K562 (cell line): ENCODE results near the gene GPR39.

Experiments used
- NFIC ChIP-seq: fragments of 450-650 bp; IDR thresholded peaks from 2 replicates; pipeline ENCODE4 v1.6.1; 2017; ENCODE audit warnings: mild to moderate bottlenecking, inconsistent platforms
- POLR2AphosphoS5 ChIP-seq: IDR thresholded peaks from 2 replicates; pipeline ENCODE4 v1.6.1; 2011; ENCODE audit warnings: mild to moderate bottlenecking, low read depth, low read length, moderate library complexity; ENCODE audit not compliant: control insufficient read depth, insufficient read depth
- RAD51 ChIP-seq: fragments of 450-650 bp; IDR thresholded peaks from 2 replicates; pipeline ENCODE4 v1.7.1; 2016; ENCODE audit warnings: low read depth, mild to moderate bottlenecking, borderline replicate concordance
- TOE1 ChIP-seq, 2 experiments: fragments of 450-650 bp in 1 of 2; sonication (generic) in 1 of 2; formaldehyde crosslinking in 1 of 2; IDR thresholded peaks; 2 replicates each; pipeline versions ENCODE4 v1.7.1 to v1.8.0; 2016 to 2022; ENCODE audit warnings: borderline replicate concordance in 2 of 2, mild to moderate bottlenecking in 2 of 2, antibody characterized with exemption in 1 of 2, inconsistent platforms in 1 of 2, low read depth in 1 of 2, missing genetic modification reagents in 1 of 2, moderate library complexity in 1 of 2
- TF ChIP-seq, protein P1 (sequence below), 3 experiments: IDR thresholded peaks in 2 of 3; conservative IDR thresholded peaks in 1 of 3; 2 replicates each; pipeline ENCODE4 v1.5.1; 2011 to 2012; ENCODE audit warnings: low read length in 3 of 3, mild to moderate bottlenecking in 3 of 3, control low read depth in 2 of 3, improper control_type of control experiment in 1 of 3, inconsistent platforms in 1 of 3, low read depth in 1 of 3, mixed read lengths in 1 of 3, moderate library complexity in 1 of 3; ENCODE audit not compliant: insufficient read depth in 2 of 3
- TF ChIP-seq, protein P2 (sequence below): fragments of 450-650 bp; IDR thresholded peaks from 2 replicates; pipeline ENCODE4 v1.6.1; 2018; ENCODE audit not compliant: partially characterized antibody

DNA sequence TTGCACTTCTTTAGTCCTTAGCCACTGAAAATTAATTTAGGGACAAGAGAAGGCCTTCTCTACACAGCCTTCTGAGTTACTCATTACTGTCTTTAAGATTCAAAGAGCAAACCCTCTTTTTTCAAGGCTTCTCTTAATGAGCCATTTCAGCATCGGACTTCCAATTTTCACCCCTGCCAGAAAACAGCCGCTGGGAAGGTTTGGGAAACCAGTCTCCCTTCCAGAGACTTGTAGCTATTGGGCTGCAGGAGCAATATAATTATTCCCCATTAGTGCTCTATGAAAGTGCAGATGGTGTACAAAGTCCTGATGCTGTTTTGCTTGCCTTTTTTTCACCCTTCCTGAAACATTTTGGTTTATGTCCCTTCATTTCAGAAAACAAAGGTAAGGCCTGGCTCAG is 79.3 kb downstream of the GPR39 start:
- no peak for TF ChIP-seq POLR2AphosphoS5
- TF ChIP-seq TOE1 (IDR thresholded peaks at IDR 0.05; ENCODE audit: borderline replicate concordance), result no peak
- no peak for TF ChIP-seq TOE1 (CRISPR knock-in tag; IDR thresholded peaks at IDR 0.05; ENCODE audit: borderline replicate concordance, low read depth)
- TF ChIP-seq, protein P1, sequence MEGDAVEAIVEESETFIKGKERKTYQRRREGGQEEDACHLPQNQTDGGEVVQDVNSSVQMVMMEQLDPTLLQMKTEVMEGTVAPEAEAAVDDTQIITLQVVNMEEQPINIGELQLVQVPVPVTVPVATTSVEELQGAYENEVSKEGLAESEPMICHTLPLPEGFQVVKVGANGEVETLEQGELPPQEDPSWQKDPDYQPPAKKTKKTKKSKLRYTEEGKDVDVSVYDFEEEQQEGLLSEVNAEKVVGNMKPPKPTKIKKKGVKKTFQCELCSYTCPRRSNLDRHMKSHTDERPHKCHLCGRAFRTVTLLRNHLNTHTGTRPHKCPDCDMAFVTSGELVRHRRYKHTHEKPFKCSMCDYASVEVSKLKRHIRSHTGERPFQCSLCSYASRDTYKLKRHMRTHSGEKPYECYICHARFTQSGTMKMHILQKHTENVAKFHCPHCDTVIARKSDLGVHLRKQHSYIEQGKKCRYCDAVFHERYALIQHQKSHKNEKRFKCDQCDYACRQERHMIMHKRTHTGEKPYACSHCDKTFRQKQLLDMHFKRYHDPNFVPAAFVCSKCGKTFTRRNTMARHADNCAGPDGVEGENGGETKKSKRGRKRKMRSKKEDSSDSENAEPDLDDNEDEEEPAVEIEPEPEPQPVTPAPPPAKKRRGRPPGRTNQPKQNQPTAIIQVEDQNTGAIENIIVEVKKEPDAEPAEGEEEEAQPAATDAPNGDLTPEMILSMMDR (IDR thresholded peaks at IDR 0.05 in 2 of 3, conservative IDR thresholded peaks at IDR 0.05 in 1 of 3; ENCODE audit: insufficient read depth in 2 of 3, low read depth in 1 of 3, low read length in 3 of 3), result no peak
- TF ChIP-seq, protein P2, sequence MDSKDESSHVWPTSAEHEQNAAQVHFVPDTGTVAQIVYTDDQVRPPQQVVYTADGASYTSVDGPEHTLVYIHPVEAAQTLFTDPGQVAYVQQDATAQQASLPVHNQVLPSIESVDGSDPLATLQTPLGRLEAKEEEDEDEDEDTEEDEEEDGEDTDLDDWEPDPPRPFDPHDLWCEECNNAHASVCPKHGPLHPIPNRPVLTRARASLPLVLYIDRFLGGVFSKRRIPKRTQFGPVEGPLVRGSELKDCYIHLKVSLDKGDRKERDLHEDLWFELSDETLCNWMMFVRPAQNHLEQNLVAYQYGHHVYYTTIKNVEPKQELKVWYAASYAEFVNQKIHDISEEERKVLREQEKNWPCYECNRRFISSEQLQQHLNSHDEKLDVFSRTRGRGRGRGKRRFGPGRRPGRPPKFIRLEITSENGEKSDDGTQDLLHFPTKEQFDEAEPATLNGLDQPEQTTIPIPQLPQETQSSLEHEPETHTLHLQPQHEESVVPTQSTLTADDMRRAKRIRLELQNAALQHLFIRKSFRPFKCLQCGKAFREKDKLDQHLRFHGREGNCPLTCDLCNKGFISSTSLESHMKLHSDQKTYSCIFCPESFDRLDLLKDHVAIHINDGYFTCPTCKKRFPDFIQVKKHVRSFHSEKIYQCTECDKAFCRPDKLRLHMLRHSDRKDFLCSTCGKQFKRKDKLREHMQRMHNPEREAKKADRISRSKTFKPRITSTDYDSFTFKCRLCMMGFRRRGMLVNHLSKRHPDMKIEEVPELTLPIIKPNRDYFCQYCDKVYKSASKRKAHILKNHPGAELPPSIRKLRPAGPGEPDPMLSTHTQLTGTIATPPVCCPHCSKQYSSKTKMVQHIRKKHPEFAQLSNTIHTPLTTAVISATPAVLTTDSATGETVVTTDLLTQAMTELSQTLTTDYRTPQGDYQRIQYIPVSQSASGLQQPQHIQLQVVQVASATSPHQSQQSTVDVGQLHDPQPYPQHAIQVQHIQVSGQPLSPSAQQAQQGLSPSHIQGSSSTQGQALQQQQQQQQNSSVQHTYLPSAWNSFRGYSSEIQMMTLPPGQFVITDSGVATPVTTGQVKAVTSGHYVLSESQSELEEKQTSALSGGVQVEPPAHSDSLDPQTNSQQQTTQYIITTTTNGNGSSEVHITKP, result no peak
- TF ChIP-seq NFIC, result no peak
- no peak for TF ChIP-seq RAD51
